Esophagus squamous epithelium (tissue), 4 donors: ENCODE measurements around the gene WFDC11.

Experiments
- POLR2A ChIP-seq, 4 donors: fragments of 450-650 bp; IDR thresholded peaks; one replicate each; pipeline ENCODE4 v1.6.1; 2017; ENCODE audit warnings: antibody characterized with exemption in 4 of 4, mild to moderate bottlenecking in 4 of 4, moderate library complexity in 3 of 4
- TF ChIP-seq, protein P1 (sequence below), 6 experiments: fragments of 450-650 bp in 4 of 6; fragments of 200-600 bp in 2 of 6; sonication (generic) in 2 of 6; IDR thresholded peaks; one replicate each; pipeline ENCODE4 v1.5.1; 2016 to 2019; ENCODE audit warnings: antibody characterized with exemption in 6 of 6, mild to moderate bottlenecking in 4 of 6, moderate library complexity in 4 of 6

GRCh38 chr20:45704969-45705637, 35.1 kb upstream of the WFDC11 start, which contains the start of gene WFDC10B:
- TF ChIP-seq, protein P1, sequence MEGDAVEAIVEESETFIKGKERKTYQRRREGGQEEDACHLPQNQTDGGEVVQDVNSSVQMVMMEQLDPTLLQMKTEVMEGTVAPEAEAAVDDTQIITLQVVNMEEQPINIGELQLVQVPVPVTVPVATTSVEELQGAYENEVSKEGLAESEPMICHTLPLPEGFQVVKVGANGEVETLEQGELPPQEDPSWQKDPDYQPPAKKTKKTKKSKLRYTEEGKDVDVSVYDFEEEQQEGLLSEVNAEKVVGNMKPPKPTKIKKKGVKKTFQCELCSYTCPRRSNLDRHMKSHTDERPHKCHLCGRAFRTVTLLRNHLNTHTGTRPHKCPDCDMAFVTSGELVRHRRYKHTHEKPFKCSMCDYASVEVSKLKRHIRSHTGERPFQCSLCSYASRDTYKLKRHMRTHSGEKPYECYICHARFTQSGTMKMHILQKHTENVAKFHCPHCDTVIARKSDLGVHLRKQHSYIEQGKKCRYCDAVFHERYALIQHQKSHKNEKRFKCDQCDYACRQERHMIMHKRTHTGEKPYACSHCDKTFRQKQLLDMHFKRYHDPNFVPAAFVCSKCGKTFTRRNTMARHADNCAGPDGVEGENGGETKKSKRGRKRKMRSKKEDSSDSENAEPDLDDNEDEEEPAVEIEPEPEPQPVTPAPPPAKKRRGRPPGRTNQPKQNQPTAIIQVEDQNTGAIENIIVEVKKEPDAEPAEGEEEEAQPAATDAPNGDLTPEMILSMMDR (IDR thresholded peaks at IDR 0.05) = no peak
- no peak for TF ChIP-seq POLR2A (IDR thresholded peaks at IDR 0.05)
